Fibroblast of skin of right biceps (primary cell): ENCODE data around the gene DEFB125.
A peak's percentile ranks its signal among the peaks of the same experiment; 100 is the strongest.
"Not testable (repeated sequence)": the region's sequence is repeated elsewhere in the genome, so short reads cannot be mapped to it uniquely, and the experiment has no call there.

Experiments used
- DNase-seq: peaks from one replicate; pipeline ENCODE4 v3.0.0-alpha.2; 2013

The DEFB125 gene

DNA sequence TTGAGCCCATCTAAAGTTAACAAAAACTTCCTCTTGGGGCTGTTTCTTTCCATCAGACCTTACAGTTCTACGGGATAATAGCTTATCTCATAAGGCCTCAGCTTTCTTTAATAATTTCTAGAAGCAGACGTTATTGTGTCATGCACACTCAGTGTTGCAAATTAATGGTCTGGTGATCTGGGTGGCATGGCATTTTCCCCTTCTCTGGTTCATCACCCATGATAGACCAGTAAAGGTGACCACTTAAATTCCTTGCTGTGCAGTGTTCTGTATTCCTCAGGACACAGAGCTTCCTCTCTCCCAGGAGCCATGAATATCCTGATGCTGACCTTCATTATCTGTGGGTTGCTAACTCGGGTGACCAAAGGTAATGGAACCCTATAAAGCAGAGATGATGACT is at the start of gene DEFB125:
DEFB125 (plus strand) TSS at position 272 of the 400 bp plus-strand sequence; CDS start at position 310, 38 bp downstream.
- no peak for DNase-seq

DNA sequence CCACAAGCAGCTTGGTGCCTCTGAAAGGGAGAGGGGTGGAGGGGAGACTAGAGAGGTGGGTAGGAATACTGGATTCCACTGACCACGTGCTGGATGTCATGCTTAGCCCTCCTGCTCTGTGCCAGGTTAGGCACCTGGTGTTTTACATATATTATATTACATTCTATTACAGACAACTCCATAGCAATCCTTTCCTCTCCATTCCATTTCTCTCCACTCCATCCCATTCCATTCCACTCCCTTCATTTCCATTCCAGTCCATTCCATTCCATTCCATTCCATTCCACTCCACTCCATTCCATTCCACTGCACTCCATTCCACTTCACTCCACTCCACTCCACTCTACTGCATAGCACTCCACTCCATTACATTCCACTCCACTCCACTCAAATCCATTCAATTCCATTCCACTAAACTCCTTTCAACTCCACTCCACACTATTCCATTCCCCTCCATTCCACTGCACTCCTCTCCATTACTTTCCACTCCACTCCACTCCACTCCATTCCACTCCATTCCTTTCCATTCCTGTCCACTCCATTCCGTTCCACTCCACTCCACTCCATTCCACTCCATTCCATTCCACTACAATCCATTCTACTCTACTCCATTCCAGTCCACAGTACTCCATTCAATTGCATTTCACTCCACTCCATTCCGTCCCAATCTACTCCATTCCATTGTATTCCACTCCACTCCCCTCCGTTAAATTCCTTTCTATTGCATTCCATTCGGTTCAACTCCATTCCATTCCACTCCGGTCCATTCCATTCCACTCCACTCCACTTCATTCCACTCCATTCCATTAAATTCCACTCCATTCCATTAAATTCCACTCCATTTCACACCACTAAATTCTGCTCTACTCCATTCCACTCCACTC is 27.2 kb upstream of the DEFB125 start:
- DNase-seq = peak; percentile 3

- DNase-seq = no peak
Observed at GRCh38 chr20:61230-61629, 26.2 kb upstream of the DEFB125 start.

- DNase-seq = no peak
Observed at GRCh38 chr20:61757-62156, 25.7 kb upstream of the DEFB125 start.

- no peak for DNase-seq
Observed at GRCh38 chr20:62487-62886, 25.0 kb upstream of the DEFB125 start.

GRCh38 chr20:64026-64603 is 23.4 kb upstream of the DEFB125 start:
- no peak for DNase-seq

- DNase-seq = no peak
Observed at GRCh38 chr20:64766-65322, 22.6 kb upstream of the DEFB125 start.

DNA sequence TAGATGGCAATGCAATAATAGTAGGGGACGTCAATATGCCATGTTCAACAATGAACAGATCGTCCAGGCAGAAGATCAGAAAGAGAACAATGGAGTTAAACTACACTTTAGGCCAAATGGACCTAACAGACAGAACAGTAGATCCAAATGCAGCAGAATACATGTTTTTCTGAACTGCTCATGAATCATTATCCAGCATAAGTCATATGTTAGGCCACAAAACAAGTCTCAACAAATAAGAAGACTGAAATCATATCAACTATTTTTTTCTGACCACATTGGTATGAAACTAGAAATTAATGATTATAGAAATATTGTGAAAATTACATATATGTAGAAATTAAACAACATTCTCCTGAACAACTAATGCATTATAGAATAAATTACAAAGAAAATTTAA is 10.2 kb upstream of the DEFB125 start:
- no peak for DNase-seq

DNA sequence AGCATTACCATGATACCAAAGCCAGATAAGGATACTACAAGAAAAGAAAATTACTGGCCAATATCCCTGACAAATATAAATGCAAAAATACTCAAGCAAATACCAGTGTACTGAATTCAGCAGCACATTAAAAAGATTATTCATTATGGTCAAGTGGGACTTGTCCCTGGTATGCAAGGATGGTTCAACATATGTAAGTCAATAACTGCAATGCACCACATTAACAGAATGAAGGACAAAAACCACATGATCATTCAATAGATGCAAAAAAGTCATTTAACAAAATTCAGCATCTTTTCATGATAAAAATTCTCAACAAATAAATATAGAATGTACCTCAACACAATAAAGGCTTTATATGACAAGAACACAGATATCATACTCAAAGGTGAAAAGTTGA is 9.1 kb upstream of the DEFB125 start:
- no peak for DNase-seq

GRCh38 chr20:79565-79964 is 7.9 kb upstream of the DEFB125 start:
- DNase-seq = no peak

- DNase-seq = no peak
Observed at GRCh38 chr20:90651-91050, 3.2 kb downstream of the DEFB125 start.

- DNase-seq = no peak
Observed at GRCh38 chr20:93641-94040, 6.2 kb downstream of the DEFB125 start.

- DNase-seq = no peak
Observed at GRCh38 chr20:95215-95614, 7.7 kb downstream of the DEFB125 start.

DNA sequence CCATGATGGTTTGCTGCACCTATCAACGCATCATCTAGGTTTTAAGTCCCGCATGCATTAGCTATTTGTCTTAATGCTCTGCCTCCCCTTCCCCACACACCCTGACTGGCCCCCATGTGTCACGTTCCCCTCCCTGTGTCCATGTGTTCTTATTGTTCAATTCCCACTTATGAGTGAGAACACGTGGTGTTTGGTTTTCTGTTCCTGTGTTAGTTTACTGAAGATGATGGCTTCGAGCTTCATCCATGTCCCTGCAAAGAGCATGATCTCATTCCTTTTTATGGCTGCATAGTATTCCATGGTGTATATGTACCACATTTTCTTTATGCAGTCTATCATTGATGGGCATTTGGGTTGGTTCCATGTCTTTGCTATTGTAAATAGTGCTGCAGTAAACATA is 10.2 kb downstream of the DEFB125 start:
- not testable (repeated sequence) for DNase-seq

- no peak for DNase-seq
Observed at GRCh38 chr20:101975-102374, 14.5 kb downstream of the DEFB125 start.

DNA sequence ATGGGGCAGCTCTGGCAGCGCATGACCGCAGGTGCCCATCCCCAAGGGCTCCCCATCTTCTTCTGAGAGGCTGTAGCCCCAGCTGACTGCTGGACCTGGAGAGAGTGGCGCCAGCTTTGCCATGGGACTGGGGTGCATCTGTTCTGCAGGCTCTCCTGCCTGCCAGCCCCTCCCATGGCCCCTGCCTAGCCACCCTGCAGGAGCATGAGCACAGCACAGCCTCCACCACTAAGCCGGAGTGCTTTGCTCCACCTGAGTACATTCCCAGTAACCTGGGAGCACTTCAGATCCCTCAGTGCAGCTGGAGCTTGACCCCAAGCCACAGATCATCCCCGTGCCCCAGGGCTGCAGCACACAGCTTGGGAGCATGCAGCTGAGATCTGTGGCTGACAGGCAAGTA is 16.0 kb downstream of the DEFB125 start:
- no peak for DNase-seq

DNA sequence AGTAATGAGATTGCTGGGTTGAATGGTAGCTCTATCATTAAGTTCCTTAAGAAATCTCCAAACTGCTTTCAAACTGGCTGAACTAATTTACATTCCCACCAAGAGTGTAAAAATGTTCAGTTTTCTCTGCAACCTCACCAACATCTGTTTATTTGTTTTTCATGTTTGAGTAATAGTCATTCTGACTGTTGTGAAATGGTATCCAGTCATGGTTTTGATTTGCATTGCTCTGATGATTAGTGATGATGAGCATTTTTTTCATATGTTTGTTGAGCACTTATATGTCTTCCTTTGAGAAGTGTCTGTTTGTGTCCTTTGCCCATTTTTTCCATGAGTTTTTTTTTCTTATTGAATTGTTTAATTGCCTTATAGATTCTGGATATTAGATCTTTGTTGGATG is 24.9 kb downstream of the DEFB125 start:
- no peak for DNase-seq

DNA sequence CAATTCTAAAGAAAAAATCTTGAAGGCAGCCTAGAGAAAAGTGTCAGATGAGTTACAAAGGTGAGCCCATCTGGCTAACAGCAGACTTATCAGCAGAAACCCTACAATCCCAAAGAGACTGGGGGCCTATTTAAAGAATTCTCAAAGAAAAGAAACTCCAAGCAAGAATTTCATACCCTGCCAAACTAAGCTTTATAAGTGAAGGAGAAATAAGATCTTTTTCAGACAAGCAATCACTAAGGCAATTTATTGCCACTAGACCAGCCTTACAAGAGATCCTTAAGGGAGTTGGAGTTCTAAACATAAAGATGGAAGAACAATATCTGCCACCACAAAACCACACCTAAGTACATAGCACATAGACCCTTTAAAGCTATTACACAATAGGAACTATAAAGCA is 30.0 kb downstream of the DEFB125 start:
- no peak for DNase-seq

DNA sequence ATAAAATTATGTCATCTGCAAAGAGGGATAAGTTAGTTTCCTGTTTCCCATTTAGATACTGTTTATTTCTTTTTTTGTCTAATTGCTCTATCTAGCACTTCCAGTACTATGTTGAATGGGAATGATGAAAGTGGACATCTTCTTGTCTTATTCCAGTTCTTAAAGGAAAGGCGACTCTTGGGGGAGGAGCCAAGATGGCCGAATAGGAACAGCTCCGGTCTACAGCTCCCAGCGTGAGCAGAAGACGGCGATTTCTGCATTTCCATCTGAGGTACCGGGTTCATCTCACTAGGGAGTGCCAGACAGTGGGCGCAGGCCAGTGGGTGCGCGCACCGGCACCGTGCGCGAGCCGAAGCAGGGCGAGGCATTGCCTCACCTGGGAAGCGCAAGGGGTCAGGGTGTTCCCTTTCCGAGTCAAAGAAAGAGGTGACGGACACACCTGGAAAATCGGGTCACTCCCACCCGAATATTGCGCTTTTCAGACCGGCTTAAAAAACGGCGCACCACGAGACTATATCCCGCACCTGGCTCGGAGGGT is 42.4 kb downstream of the DEFB125 start:
- DNase-seq = not testable (repeated sequence)

DNA sequence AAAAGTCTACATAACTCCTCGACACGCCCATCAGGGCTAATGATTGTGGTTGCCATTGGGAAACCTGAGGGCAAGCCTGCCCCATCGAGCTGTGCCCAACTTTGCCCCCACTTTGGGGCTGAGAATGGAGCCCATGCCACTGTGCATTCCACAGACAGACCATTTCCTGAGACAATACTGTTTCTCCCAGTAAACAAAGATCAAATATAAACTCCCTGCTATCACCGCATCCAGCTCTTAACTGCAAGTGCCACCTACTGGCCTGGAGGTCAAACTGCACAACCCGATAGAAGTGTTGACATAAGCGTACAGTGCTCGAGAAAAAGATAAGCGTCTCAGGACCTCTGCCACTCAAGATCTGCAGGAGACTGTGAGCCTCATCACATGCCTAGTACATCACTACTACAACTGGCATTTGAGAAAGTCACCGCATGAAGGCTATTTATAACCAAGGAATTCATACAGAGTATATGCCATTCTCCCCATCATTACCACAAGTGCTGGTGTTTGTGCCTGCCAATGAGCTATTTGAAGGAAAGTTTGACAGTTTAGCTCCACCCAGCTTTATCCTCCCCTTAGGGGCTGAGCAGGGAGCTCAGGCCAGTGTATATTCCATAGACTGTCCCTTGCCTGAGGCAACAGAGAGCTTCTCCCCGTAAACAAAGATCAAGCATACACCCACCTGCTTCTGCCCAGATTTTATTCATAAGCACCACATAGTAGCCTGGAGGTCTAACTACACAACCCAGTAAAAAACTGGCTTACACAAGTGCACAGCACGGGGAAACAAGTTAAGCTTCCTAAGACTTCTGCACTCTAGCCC is 50.4 kb downstream of the DEFB125 start:
- DNase-seq = no peak

DNA sequence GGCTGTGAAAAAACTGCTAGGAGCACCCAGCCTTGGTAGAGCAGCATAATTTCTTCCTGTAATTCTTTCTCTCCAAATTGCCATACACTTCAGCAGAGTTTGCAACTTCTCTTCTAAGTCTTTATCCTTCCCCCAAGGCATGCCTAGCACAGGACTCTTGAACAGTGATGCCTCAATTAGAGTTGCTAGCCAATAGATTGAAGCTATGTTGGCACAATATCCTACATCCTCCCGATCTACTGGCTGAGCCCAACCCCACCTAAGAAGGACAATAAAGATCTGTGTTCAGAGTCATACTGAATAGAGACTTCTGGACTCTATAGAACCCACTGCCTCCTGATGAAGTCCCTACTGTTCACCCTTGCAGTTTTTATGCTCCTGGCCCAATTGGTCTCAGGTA is 54.8 kb downstream of the DEFB125 start, which contains the start of gene DEFB126:
DEFB126 (plus strand) TSS at position 301 of the 400 bp plus-strand sequence; CDS start at position 340, 39 bp downstream.
- no peak for DNase-seq

GRCh38 chr20:145877-146276 is 58.4 kb downstream of the DEFB125 start:
- DNase-seq = no peak
